Measurements from ENCODE around the gene ADD3.

DNA sequence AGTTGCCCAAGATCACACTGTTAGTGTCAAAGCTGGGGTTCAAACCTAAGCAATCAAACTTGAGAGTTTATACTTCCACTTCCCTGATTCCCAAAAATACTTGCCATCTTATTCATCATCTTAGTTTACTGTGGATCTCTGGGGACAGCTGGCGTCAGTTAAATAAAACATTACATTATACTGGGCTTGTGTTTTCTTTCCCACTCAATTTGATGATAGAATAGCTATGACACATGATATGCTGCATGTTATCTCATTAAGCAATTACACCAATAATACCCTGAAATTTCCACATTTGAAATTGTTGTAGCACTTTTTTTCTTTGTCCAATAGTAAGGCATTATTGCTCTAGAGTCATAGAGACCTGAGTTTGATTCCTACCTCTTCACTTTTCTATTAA lies 136.7 kb downstream of the ADD3 start:
- TF ChIP-seq CTCF (IDR thresholded peaks at IDR 0.05) = no peak
- TF ChIP-seq POLR2A (IDR thresholded peaks at IDR 0.05) = no peak

All from right lobe of liver (tissue), 4 donors.